Measurements from ENCODE around the gene BRSK1. TPM values are rescaled to one million over a fixed set of nuclear protein-coding genes. Genes with fewer than 3 reads are reported as not detected.
A peak's percentile ranks its signal among the peaks of the same experiment; 100 is the strongest.

BRSK1 gene
- total RNA-seq, 2 experiments from 2014 or later, result 7.3 to 7.5 TPM

DNA sequence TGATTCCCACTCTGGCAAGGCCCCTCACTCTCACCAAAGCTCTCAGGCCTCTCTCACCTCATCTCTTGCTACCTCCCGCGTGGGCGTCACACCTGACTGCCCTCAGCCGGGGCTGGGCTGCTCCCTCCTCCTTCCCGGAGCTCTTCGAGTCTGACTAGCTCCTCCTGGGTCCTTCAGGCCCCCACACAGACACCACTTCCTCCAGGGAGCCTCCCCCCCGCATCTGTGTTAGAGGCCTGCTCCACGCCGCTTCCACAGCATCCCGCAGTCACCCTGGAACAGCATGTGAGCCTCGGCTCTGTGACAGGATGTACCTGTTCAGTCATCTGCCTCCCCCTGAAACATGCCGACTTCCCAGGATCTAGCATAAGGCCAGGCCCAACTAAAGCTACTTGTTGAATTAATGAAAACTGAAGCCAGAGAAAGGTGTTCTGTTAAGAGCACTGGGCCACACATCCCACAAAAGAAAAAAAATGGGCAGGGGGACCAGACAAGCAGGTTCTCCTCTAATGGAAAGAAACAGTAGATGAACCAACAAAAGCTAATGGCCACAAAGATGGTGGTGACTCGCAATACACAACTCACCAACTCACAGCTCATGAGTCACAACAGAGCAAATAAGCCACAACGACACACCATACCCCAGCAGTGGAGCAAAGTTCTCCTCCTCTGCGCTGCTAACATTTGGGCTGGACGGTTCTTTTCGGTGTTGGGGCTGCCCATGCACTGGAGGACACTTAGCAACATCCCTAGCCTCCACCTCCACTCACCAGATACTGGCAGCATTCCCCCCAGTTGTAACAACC lies 28.0 kb upstream of the BRSK1 start:
- peak overlapping the region; percentile 100 for H3K27ac Mint-ChIP-seq
- H3K4me3 Mint-ChIP-seq, result peak overlapping the region; percentile 91
- no peaks in the 10 kb centered on the region for H3K9me3 Mint-ChIP-seq (ENCODE audit: insufficient read depth)
- no peak for ATAC-seq
- CTCF ChIA-PET, result interaction anchor here (1.3 to 3.8 kb wide), 8 partner anchors 24 to 248 kb away, joined by 3 to 24 read pairs (median 8); partner anchors contain the start of genes HSPBP1, KMT5C and TMEM238
- H3K4me1 Mint-ChIP-seq (ENCODE audit: low read depth), result peaks cover 56% of the 10 kb centered on the region
- POLR2A ChIA-PET, result interaction anchor here (0.6 to 3.7 kb wide), 8 partner anchors 10 to 206 kb away, joined by 3 to 19 read pairs (median 6); partner anchors contain the start of genes HSPBP1, ISOC2, TMEM238 and UBE2S
- DNase-seq, result peak; percentile 69
- peaks cover 64% of the 10 kb centered on the region for H3K36me3 Mint-ChIP-seq (ENCODE audit: low read depth)
- H3K27me3 Mint-ChIP-seq (ENCODE audit: low read depth), result no peaks in the 10 kb centered on the region

DNA sequence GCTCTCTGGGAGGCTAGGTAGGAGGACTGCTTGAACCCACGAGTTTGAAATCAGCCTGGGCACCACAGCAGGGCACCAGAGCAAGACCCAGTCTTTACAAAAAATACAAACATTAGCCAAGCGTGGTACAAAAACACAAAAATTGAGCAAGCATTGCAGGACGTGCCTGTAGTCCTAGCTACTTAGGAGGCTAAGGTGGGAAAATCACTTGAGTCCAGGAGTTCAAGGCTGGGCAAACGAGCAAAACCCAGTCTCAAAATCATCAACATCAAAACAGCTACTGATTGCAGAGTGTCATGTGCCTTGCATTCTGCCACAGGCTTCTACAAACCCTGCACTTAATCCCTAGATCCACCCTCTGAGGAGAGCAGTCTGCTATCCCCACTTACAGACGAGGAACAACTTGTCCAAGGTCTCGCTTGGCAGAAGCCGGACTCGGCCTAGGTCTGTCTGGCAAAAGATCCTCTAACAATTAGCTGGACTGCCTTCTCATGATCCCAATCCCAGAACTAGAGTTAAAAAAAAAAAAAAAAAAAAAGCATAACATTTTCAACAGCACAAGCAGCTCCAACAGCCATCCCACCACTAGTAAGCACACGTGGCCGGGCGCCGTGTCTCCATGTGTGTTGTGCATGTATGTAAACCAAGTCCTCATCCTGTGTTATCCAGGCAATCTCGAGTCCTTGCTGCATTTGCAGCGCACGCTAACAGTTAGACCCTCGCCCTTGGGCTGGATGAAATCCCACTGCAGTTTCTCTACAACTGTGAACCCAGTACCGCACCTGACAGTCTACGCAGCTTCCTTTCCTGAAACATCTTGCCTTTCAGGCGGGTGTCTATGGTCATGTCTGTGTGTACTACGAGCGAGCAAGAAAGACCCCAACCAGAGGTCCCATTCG lies 27.0 kb upstream of the BRSK1 start:
- H3K4me1 Mint-ChIP-seq (ENCODE audit: low read depth), result peaks cover 48% of the 10 kb centered on the region
- H3K4me3 Mint-ChIP-seq, result peak overlapping the region; percentile 91
- no peaks in the 10 kb centered on the region for H3K9me3 Mint-ChIP-seq (ENCODE audit: insufficient read depth)
- peaks cover 55% of the 10 kb centered on the region for H3K36me3 Mint-ChIP-seq (ENCODE audit: low read depth)
- H3K27ac Mint-ChIP-seq, result peak overlapping the region; percentile 100
- DNase-seq, result no peak
- CTCF ChIA-PET, result interaction anchor here (0.6 to 3.8 kb wide), 8 partner anchors 13 to 247 kb away, joined by 3 to 17 read pairs (median 3); partner anchors contain the start of genes HSPBP1 and TMEM238
- ATAC-seq, result no peak
- POLR2A ChIA-PET, result interaction anchor here (0.7 to 3.7 kb wide), 6 partner anchors 24 to 151 kb away, joined by 3 to 19 read pairs (median 7); partner anchors contain the start of genes HSPBP1, TMEM238 and UBE2S
- no peaks in the 10 kb centered on the region for H3K27me3 Mint-ChIP-seq (ENCODE audit: low read depth)

DNA sequence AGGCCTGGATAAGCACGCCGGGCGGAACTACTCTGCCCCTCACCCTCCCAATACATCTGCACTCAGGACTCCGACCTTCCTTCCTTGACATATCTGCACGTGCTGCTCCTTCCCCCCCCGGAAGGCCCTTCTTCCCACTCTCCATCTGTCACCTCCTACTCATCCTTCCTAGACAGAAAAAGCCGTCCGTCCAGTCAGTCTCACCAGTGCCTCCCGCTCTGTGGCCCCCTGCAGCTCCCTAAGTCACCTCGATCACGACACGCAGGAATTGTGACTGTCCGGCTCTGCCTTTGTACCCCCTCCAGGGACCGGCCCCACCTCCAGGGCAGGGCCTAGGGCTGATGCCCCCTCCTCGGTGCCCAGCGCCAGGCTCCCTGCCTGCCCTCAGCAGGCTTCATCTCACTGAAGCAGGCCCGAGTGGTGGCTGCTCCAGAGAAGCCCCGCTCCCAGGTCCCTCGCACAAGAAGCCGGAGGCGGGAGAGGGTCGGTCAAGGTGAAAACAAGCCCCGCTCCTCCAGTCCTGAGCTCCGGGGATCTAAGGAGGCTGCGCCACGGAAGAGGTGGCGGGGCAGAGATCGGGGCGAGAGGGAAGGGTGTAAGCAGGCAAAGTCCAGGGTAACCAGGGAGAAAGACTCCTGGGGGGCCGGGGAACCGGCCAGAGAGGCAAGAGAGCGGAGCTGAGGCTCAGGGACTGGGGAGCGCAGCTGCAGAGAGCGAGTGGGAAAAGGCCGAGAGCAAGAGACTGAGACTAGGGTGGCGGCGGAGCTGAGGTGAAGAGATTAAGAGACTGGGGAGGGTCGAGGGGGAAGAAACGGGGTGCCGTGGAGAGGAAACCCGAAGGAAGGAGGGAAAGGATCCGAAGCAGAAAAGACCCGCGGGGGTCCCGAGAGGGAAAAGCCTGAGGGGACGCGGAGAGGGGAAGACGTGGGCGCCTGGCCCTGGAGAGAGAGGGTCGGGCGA lies 26.1 kb upstream of the BRSK1 start:
- H3K9me3 Mint-ChIP-seq (ENCODE audit: insufficient read depth), result no peaks in the 10 kb centered on the region
- ChIA-PET POLR2A (interaction anchor here (0.6 to 3.7 kb wide), 5 partner anchors 21 to 150 kb away, joined by 3 to 19 read pairs (median 16); partner anchors contain the start of genes HSPBP1, KMT5C, TMEM238 and UBE2S), CTCF (interaction anchor here (0.8 to 2.7 kb wide), 6 partner anchors 22 to 397 kb away, joined by 3 to 11 read pairs (median 3); partner anchors contain the start of genes HSPBP1 and TMEM238)
- H3K4me3 Mint-ChIP-seq, result peak overlapping the region; percentile 91
- peaks cover 38% of the 10 kb centered on the region for H3K4me1 Mint-ChIP-seq (ENCODE audit: low read depth)
- ATAC-seq (no peak), DNase-seq (peak; percentile 41)
- peaks cover 52% of the 10 kb centered on the region for H3K36me3 Mint-ChIP-seq (ENCODE audit: low read depth)
- H3K27ac Mint-ChIP-seq, result peak overlapping the region; percentile 100
- H3K27me3 Mint-ChIP-seq (ENCODE audit: low read depth), result no peaks in the 10 kb centered on the region

GRCh38 chr19:55258476-55258827 lies 25.3 kb upstream of the BRSK1 start:
- Mint-ChIP-seq H3K27ac (no peak overlapping the region), H3K27me3 (ENCODE audit: low read depth) (no peaks in the 10 kb centered on the region), H3K9me3 (ENCODE audit: insufficient read depth) (no peaks in the 10 kb centered on the region), H3K4me3 (peak overlapping the region; percentile 81), H3K36me3 (ENCODE audit: low read depth) (peaks cover 47% of the 10 kb centered on the region), H3K4me1 (ENCODE audit: low read depth) (peaks cover 31% of the 10 kb centered on the region)
- ChIA-PET POLR2A (interaction anchor here (1.3 to 3.4 kb wide), 7 partner anchors 12 to 149 kb away, joined by 5 to 19 read pairs (median 7); partner anchors contain the start of genes BRSK1, KMT5C, TMEM238 and UBE2S), CTCF (interaction anchor here (0.8 to 1.3 kb wide), 4 partner anchors 18 to 396 kb away, joined by 3 to 4 read pairs (median 3); partner anchors contain the start of gene KMT5C)
- ATAC-seq (peak; percentile 31), DNase-seq (peak; percentile 52)

- Mint-ChIP-seq H3K4me3 (peak within 1 kb of the TSS; percentile 91), H3K9me3 (ENCODE audit: insufficient read depth) (no peaks in the 10 kb centered on the region), H3K4me1 (ENCODE audit: low read depth) (peaks cover 26% of the 10 kb centered on the region), H3K36me3 (ENCODE audit: low read depth) (peaks cover 42% of the 10 kb centered on the region), H3K27me3 (ENCODE audit: low read depth) (no peaks in the 10 kb centered on the region), H3K27ac (peak within 1 kb of the TSS; percentile 100)
- DNase-seq (peak; percentile 95), ATAC-seq (peak; percentile 76)
- POLR2A ChIA-PET, result interaction anchor here (0.7 to 3.1 kb wide), 25 partner anchors 9 to 366 kb away, joined by 3 to 35 read pairs (median 4); partner anchors contain the start of genes BRSK1, HSPBP1, KMT5C and PPP1R12C
- CTCF ChIA-PET, result interaction anchor here (0.9 to 1.5 kb wide), 6 partner anchors 17 to 245 kb away, joined by 3 to 5 read pairs (median 4); partner anchors contain the start of genes HSPBP1 and KMT5C
Measured at GRCh38 chr19:55258828-55259539, 24.8 kb upstream of the BRSK1 start, which contains the start of gene PPP6R1. Gene PPP6R1, minus strand, starts transcription at chr19:55259017. Its CDS starts 11,914 bp downstream, at chr19:55247103.

GRCh38 chr19:55259540-55260210 lies 24.1 kb upstream of the BRSK1 start:
- H3K27ac Mint-ChIP-seq, result peak overlapping the region; percentile 98
- DNase-seq (no peak), ATAC-seq (no peak)
- no peaks in the 10 kb centered on the region for H3K27me3 Mint-ChIP-seq (ENCODE audit: low read depth)
- H3K4me3 Mint-ChIP-seq, result peak overlapping the region; percentile 81
- CTCF ChIA-PET, result interaction anchor here (0.6 to 1.5 kb wide), 7 partner anchors 17 to 244 kb away, joined by 3 to 5 read pairs (median 4); partner anchors contain the start of genes HSPBP1 and KMT5C
- POLR2A ChIA-PET, result interaction anchor here (0.7 to 3.1 kb wide), 27 partner anchors 8 to 365 kb away, joined by 3 to 35 read pairs (median 4); partner anchors contain the start of genes BRSK1, HSPBP1, KMT5C and PPP1R12C
- no peaks in the 10 kb centered on the region for H3K9me3 Mint-ChIP-seq (ENCODE audit: insufficient read depth)
- H3K4me1 Mint-ChIP-seq (ENCODE audit: low read depth), result peaks cover 26% of the 10 kb centered on the region
- peaks cover 35% of the 10 kb centered on the region for H3K36me3 Mint-ChIP-seq (ENCODE audit: low read depth)

DNA sequence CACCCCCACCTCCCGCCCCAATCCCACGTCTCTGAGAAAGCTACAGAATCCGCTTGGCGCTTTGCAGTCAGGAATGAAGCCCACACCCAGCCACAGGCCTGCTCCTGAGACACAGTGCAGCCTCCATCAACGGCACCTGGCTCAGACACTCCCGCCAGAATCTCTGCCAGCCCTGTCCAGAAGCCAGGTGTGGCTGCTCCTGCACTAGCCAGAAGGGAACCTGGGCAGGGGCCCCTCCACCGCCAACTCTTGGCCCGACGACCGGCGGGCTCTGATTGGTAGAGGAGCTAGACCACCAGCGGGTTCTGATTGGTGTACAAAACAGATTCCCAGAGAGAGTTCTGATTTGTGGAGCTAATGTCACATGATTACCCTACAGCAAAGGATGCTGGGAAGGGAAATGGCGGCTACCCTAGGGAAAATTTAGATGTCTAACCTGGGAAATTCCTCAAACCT lies 22.1 kb upstream of the BRSK1 start:
- Mint-ChIP-seq H3K4me1 (ENCODE audit: low read depth) (peaks cover 15% of the 10 kb centered on the region), H3K27me3 (ENCODE audit: low read depth) (no peaks in the 10 kb centered on the region), H3K9me3 (ENCODE audit: insufficient read depth) (no peaks in the 10 kb centered on the region), H3K4me3 (no peak overlapping the region), H3K36me3 (ENCODE audit: low read depth) (peaks cover 21% of the 10 kb centered on the region), H3K27ac (no peak overlapping the region)
- POLR2A ChIA-PET, result interaction anchor here (0.9 to 2.9 kb wide), 3 partner anchors 17 to 146 kb away, joined by 3 to 35 read pairs (median 3); partner anchors contain the start of genes HSPBP1 and UBE2S
- ATAC-seq, result no peak
- DNase-seq, result no peak
- CTCF ChIA-PET, result interaction anchor here (0.9 to 1.2 kb wide), 2 partner anchors 30 to 40 kb away, joined by 4 to 5 read pairs; no protein-coding TSS in a partner anchor

DNA sequence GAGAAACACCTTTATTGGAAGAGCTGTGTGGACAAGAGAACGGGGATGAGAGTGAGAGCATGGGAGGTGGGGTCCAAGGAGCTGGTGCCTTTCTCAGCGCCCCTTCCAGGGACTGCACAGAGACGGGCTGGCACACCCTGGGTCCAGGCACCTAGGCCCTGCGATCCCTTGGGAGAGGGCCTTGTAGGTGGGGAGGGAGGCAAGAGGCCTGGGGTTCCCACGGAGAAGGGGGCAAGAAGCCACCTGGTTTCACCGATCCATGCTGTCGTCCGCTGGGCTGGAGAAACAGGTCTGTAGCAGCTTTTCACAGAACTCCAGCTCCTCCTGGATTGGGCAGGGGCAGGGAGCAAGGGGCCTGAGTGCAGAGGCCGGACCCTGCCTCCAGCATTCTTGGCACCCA lies 21.4 kb upstream of the BRSK1 start:
- no peak for DNase-seq
- Mint-ChIP-seq H3K4me1 (ENCODE audit: low read depth) (peaks cover 13% of the 10 kb centered on the region), H3K27ac (no peak overlapping the region), H3K27me3 (ENCODE audit: low read depth) (no peaks in the 10 kb centered on the region), H3K36me3 (ENCODE audit: low read depth) (peaks cover 15% of the 10 kb centered on the region), H3K9me3 (ENCODE audit: insufficient read depth) (no peaks in the 10 kb centered on the region), H3K4me3 (no peak overlapping the region)
- no peak for ATAC-seq
- POLR2A ChIA-PET, result interaction anchor here (0.8 to 1.0 kb wide), 2 partner anchors 18 to 145 kb away, joined by 3 read pairs; partner anchors contain the start of gene HSPBP1
- CTCF ChIA-PET, result interaction anchor here (0.9 to 1.3 kb wide), 2 partner anchors 8 to 30 kb away, joined by 4 read pairs; no protein-coding TSS in a partner anchor

- Mint-ChIP-seq H3K9me3 (ENCODE audit: insufficient read depth) (no peaks in the 10 kb centered on the region), H3K4me1 (ENCODE audit: low read depth) (peaks cover 9% of the 10 kb centered on the region), H3K27me3 (ENCODE audit: low read depth) (no peaks in the 10 kb centered on the region), H3K4me3 (no peak overlapping the region), H3K27ac (no peak overlapping the region), H3K36me3 (ENCODE audit: low read depth) (peaks cover 10% of the 10 kb centered on the region)
- ChIA-PET CTCF (no interaction called here), POLR2A (no interaction called here)
- DNase-seq (no peak), ATAC-seq (no peak)
Measured at GRCh38 chr19:55264531-55264930, 19.3 kb upstream of the BRSK1 start.
